HG03135 (cell line): ENCODE data around the gene TMEM41A.
"Not testable (repeated sequence)": the region's sequence is repeated elsewhere in the genome, so short reads cannot be mapped to it uniquely, and the experiment has no call there.

Experiments used
- ATAC-seq: cut with Tn5 transposase; IDR thresholded peaks from one replicate; pipeline ENCODE4 v1.9.1; 2021; ENCODE audit warnings: mild to moderate bottlenecking, moderate library complexity; ENCODE audit not compliant: unreplicated experiment

The TMEM41A gene

DNA sequence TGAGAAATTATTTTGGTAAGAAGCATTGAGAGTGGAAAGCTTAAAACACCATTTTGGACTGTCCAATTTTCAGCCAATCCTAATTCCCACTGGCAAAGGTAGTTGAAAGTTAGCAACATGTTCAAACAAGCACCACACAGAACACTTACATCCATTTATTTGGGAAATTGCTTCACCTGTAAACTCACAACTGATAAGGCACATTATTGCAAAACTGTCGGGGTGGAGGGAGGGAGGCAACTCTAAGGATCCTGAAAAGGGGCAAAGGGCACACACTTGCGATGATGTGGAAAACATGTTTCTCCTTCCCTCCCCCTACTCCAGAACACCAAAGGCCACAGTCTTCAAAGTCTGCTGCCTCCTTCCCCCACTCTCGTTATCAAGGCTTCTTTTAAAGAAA is 9.4 kb downstream of the TMEM41A start:
- ATAC-seq, result no peak

DNA sequence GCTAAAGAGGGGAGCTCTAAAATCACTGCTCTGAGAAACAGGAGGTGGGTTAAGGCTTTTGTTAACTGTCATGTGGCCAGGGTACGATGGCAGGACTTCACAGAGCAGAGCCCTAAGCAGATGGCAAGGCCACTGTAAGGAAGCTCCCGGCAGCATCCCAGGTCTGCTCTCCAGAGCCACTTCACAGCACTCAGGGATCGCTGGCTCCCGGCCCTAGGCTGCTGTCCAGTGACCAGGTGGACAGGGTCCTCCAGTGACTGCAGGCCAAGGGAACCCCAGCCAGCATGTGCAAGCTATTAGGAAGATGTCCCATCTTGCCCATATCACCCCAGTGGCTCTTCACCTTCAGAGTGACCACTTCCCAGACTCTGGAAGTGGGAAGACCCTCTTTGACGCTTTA is 10.4 kb downstream of the TMEM41A start:
- ATAC-seq, result no peak

DNA sequence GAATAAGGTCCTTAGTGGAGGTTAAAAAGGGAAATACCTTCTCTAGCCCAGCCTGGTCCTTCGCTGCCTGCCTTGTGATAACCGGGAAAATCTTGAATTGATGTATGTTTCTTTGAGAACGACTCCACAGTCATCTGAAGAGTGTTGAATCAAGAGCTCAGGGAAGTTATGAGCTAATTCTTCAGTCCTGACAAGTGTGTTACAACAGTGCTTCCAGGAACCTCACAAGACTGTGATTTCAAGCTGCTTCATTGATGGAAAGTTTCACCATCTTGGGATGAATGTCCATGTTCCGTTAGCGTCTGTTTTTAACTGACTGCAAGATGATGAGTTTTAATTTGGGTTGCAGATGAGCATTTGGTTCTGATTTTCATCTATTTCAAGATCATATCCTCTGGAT is 12.4 kb downstream of the TMEM41A start:
- no peak for ATAC-seq

DNA sequence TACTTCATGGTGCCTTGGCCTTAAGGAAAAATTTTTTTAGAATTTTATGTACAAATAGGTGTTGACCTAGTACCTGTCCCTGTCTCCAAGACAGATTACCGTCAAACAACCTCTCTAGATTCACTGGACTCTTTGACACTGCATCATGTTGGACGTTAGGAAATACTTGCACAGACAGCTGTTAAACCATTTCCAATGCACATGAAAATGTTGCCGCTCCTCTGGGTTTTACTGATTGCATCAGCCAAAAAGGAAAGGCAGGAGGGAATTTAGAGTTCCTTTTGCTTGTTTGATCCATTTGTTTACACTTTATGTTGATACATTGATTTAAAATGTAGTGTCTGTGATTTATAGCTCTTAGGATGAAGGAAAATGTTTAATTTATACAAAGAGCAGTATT is 14.5 kb downstream of the TMEM41A start:
- ATAC-seq, result no peak

DNA sequence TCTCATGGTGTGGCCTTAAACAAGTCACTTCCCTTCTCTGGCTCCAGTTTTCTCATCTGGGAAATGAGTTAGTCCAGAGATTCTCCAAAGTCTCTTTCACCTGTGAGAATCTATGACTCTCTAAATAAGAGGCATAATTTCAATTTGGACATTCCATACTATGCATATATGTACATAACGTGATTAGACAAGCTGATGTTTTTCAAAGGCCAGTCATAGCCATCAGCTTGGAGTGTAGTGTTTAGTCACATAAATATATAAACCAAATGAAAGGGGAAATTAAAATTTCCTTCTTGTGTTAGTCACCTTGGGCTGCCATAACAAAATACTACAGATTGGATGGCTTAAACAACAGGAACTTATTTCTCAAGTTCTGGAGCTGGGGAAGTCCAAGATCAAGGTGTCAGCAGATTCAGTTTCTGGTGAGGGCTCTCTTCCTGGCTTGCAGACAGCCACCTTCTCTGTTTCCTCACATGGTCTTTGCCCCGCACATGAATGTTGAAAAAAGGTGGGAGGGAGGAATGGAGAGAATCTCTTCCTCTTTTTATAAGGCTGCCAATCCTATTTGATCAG is 19.4 kb downstream of the TMEM41A start:
- no peak for ATAC-seq

DNA sequence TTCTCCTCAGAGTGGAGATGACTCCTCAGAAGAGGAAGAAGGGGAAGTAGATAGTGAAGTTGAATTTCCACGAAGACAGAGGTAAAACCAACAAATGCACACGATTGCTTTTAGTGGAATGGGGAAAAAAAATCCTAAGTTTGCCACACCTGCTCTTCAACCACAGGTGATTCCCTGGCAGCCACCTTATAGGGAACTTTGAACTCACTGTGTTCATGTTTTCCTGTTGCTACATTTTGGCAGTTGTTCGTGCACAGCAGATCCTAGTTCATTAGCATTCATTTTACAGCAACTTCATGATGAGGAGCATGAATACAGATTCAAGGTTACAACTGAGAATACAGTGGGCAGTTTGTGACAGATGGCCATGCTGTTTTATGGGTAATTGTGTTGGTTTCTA is 21.5 kb downstream of the TMEM41A start:
- no peak for ATAC-seq

DNA sequence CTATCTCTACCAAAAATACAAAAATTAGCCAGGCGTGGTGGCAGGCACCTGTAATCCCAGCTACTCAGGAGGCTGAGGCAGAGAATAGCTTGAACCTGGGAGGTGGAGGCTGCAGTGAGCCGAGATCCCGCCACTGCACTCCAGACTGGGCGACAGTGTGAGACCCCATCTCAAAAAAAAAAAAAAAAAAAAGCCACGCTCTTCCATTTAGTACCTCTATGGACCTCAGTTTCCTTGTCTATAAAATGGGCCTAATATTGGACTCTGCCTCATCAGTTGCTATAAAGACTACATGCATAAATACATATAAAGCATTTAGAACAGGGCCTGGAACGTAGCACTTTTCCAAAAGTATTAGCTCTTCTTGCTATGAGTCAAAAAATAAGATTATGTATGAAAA is 23.9 kb downstream of the TMEM41A start:
- ATAC-seq, result not testable (repeated sequence)

DNA sequence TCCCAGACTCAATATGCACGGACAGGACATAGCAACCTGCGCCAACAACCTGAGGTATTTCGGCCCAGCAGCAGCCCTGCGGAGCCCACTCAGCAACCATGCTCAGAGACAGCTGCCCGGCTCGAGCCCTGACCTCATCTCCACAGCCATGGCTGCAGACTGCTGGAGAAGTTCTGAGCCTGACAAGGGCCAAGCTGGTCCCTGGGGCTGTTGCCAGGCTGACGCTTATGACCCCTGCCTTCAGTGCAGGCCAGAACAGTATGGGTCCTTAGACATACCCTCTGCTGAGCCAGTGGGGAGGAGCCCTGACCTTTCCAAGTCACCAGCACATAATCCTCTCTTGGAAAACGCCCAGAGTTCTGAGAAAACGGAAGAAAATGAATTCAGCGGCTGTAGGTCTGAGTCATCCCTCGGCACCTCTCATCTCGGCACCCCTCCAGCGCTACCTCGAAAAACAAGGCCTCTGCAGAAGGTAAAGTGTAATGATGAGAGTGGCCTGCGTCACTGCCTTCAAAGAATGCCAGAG is 25.5 kb downstream of the TMEM41A start:
- ATAC-seq, result no peak

DNA sequence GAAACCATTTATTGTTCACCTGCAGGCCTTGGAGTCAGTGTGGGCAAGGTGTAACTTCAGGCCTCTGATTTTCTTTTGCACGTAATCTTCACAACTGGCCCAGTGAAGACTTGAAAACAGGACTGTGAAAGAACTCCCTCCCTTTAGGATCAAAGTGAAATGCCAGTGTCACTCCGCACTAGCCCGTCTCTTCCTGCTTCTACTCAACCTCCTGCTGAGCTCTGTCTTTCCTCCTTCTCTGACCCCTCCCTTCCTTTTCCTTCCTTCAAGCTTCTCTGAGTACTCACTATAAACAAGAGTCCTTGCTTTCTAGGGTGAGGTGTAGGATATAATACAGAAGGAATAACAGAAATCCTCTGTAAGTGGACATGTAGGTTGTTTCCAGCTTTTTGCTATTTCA is 28.5 kb downstream of the TMEM41A start:
- no peak for ATAC-seq

DNA sequence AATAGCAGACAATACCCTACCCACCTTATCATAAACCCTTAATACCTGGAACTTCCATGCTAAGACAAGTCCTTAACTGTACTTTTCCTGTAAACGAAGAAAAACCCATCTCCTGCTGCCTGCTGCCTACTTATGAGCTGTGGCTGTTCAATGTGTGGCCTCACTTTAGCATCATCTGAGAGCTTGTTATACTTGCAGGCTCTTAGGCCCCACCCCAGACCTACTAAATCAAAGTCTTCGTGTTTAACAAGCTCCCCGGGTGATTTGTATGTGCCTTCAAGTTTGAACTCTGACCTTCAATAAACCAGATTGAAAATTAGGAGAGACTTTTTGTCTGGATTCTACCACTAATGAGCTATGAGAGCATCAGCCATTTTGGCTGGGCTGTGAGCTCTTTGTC is 29.3 kb downstream of the TMEM41A start:
- no peak for ATAC-seq

DNA sequence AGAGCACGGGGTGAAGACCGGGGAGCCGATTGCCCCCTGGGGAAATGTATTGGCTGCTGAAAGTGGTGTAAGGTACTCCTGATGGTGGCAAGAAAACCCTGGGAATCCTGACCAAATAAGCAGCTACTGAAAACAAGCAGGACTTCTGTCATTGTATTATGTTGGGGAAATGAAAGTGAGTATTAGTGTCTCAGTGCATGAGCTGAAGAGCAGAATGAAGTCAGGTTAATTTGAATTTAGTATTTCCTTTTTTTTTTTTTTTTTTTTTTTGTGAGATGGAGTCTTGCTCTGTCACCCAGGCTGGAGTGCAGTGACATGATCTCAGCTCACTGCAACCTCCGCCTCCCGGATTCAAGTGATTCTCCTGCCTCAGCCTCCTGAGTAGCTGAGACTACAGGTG is 32.7 kb downstream of the TMEM41A start:
- not testable (repeated sequence) for ATAC-seq

DNA sequence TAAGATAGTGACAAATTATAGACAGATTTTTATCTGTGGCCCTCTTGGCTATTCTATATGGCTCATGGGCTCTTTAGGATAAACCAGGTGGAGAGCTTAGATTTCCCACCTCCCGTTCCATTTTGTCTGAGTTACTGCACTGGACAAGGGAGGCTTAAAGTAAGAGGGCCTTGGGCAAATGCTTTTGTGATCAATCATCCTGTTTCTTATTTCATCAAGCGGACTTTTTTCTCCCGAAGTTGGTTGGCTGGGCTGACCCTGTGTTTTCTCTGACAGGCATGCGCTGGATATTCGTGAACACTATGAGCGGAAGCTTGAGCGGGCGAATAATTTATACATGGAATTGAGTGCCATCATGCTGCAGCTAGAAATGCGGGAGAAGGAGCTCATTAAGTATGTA is 33.4 kb downstream of the TMEM41A start:
- ATAC-seq, result no peak

DNA sequence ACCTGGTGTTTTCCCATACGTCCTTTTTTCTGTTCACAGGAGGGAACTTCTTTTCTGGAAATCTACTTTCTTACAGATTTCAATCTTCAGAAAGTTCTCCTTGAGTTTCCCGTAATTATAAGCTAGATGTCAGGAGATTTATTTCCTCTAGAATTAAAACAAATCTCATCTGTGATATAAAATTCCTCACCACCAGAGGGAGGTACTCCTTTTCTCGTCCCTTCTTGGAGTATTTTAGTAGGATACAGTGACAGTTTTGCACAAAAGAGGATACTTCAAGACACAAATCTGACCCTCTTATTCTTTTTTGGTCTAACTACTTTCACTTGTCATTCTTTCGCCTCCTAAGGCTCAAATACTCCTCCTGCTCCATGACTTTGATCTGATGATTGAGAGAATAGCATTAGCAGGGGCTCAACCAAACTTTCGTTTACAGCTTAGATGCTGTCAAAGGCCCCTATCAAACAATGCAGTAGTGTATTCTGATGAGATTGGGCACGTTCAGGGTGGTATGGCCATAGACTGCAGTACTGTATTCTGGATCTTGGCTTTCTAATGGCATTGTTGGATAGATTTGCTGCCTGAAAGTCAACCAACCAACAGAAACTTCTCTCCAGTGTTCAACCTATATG is 38.0 kb downstream of the TMEM41A start:
- no peak for ATAC-seq

DNA sequence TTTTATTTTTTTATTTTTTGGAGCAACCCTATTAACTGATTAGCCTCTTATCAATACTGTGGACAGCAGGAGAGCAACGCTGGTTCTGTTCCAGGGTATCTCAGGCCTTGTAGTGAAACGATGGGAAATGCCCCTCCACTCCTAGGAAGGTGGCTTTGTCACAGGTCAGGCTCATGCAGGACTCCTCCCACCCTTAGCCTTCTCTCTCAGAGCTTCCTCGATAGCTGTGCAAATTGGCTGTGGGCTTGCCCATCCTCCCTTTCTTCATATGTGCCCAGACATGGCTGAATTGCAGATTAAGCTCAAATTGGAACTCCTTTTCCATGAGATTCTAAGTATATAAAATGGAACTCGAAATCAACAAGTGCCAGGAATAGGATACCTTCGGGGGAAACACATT is 38.5 kb downstream of the TMEM41A start:
- ATAC-seq, result no peak

DNA sequence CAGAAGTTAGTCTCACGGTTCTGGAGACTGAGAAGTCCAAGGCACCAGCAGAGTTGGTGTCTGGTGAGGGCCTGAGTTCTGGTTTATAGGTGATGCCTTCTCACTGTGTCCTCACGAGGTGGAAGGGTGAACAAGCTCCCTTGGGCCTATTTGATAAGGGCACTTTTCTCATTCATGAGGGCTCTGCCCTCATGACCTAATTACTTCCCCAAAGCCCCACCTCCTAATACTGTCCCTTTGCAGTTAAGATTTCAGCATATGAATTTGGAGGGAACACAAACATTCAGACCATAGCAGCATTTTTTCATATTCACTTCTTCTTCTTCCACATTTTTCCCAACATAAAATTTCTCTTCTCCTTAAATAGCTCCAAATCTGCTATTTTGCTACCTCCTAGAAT is 41.5 kb downstream of the TMEM41A start:
- ATAC-seq, result no peak

DNA sequence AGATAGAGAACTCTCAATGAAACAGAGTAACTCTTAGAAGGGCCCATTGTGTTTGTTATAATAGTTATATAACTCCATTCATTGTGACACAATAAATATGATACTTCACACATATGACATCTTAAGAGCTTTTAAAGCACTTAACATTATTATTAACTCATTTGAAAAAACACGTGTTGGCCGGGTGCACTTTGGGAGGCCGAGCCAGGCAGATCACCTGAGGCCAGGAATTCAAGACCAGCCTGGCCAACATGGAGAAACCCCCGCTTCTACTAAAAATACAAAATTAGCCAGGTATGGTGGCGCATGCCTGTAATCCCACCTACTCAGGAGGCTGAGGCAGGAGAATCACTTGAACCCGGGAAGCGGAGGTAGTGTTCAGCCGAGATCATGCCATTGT is 47.4 kb downstream of the TMEM41A start:
- ATAC-seq, result not testable (repeated sequence)

DNA sequence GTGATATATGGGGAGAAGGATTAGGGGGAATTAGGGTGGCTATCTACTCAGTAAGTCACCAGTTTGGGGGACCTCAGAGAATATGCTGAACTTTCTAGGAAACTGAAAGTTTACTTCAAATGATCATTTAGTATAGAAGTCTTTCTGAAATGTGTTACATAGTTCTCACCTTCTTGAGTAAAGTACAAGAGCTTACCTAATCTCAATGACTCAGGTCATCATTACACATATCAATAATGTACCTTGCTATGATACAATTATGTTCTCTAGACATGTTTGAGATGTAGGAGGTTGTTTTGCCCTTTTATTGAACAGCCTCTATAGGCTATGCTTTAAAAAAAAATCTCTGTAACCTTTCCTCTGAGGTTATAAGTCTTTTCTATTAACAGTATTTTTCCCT is 50.7 kb downstream of the TMEM41A start:
- no peak for ATAC-seq

DNA sequence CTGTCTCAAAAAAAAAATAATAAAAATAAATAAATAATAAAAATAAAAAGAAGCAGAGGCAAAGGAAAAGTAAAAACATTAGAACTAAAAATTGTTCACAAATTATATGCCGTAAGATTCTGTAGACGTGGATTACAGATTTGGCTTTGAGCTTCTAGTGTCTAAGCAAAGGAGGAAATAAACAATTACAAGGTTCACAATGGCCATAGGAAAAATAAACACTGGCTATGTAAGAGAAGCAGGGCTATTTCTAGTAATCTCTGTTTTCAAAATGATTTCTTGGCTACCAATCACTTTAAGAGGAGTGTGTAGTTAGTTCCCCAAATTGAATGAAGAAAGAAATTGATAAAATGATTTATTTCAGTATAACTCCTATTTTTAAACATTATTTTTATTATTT is 54.5 kb downstream of the TMEM41A start:
- no peak for ATAC-seq

DNA sequence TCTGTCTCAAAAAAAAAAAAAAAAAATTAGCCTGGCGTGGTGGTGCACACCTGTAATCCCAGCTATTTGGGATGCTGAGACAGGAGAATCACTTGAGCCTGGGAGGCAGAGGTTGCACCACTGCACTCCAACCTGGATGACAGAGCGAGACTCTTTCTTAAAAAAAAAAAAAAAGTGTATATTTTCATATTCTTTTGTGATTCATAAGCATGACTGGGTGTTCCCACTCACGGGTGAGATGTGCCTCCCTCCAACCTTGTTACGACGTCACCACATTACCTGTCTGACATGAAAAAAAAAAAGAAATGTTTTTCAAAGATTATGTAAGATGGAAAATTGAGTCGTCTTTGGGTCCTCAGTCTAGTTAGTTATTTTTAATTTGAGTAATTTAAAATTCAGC is 56.8 kb downstream of the TMEM41A start:
- ATAC-seq, result no peak

DNA sequence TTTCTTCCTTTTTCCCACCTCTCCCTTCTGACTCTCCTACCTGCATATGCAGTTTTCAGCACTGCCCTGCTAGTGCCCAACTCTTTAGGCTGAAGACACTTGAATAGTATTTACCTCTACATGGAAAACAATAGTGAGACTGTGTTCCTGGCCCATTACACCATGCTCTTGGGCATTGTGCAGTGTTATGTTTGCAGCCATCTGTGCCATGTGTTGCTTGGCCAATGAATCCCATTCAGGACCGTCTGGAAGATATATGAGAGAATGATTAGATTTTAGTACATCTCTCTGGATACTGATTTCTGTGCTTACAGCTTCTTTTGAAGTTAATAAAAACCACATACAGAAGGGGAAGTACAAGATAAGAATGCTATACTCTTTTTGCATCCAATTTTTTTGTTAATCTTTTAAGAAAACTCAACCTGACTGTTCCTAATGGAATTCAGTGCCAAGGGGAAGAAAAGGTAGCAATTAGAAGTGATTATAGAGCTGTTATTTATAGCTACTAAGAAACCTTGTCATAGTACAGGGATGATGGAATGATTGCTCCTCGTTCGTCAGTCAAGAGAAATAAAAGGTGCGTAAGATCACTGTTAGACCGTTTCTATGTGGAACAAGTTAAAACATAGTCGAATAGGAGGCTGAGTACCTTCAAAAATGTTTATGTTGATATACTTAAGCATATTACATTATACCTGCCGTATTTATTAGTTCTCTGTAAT is 58.9 kb downstream of the TMEM41A start:
- no peak for ATAC-seq
